NCI-H187 treated with DMSO at 0.1 percent for 48 hours (cell line): ENCODE data around the gene SAP30.

Experiments used
- DNase-seq: peaks from one replicate; lab custom pipeline; 2025; lab: John Stamatoyannopoulos, UW

The SAP30 gene

GRCh38 chr4:173370477-173371291 is at the start of gene SAP30:
Gene SAP30 (plus strand): TSS chr4:173370954. CDS start chr4:173371183, 229 bp downstream.
- DNase-seq = peak; percentile 63

GRCh38 chr4:173325007-173325736 is 45.6 kb upstream of the SAP30 start:
- no peak for DNase-seq

GRCh38 chr4:173328236-173328901 is 42.4 kb upstream of the SAP30 start:
- no peak for DNase-seq

GRCh38 chr4:173330590-173330989 is 40.2 kb upstream of the SAP30 start:
- DNase-seq = no peak

GRCh38 chr4:173332021-173332487 is 38.7 kb upstream of the SAP30 start:
- no peak for DNase-seq

GRCh38 chr4:173332963-173333657 is 37.6 kb upstream of the SAP30 start:
- no peak for DNase-seq

GRCh38 chr4:173333658-173334084 is 37.1 kb upstream of the SAP30 start:
- DNase-seq = no peak

GRCh38 chr4:173334085-173334890 is 36.5 kb upstream of the SAP30 start, which contains the start of gene HMGB2:
Gene HMGB2 (minus strand): TSS chr4:173334358. CDS start chr4:173333649, 709 bp downstream.
- DNase-seq = peak; percentile 91

GRCh38 chr4:173334891-173335752 is 35.6 kb upstream of the SAP30 start:
- peak; percentile 25 for DNase-seq

GRCh38 chr4:173337463-173337862 is 33.3 kb upstream of the SAP30 start:
- DNase-seq = no peak

- no peak for DNase-seq
Observed at GRCh38 chr4:173343832-173344397, 26.8 kb upstream of the SAP30 start.

GRCh38 chr4:173345648-173346047 is 25.1 kb upstream of the SAP30 start:
- DNase-seq = no peak

- DNase-seq = no peak
Observed at GRCh38 chr4:173346074-173346473, 24.7 kb upstream of the SAP30 start.

- no peak for DNase-seq
Observed at GRCh38 chr4:173347467-173347866, 23.3 kb upstream of the SAP30 start.

- DNase-seq = peak; percentile 43
Observed at GRCh38 chr4:173357939-173358338, 12.8 kb upstream of the SAP30 start.

- DNase-seq = no peak
Observed at GRCh38 chr4:173360587-173361221, 10.1 kb upstream of the SAP30 start.

- no peak for DNase-seq
Observed at GRCh38 chr4:173362666-173363065, 8.1 kb upstream of the SAP30 start.

GRCh38 chr4:173365359-173365996 is 5.3 kb upstream of the SAP30 start:
- DNase-seq = no peak

GRCh38 chr4:173367285-173367684 is 3.5 kb upstream of the SAP30 start:
- no peak for DNase-seq
